Spinal cord (tissue), 10 donors: Measurements from ENCODE around the gene MSN. TPM values are rescaled to one million over a fixed set of nuclear protein-coding genes. Genes with fewer than 3 reads are reported as not detected.

Experiments
- DNase-seq, 6 donors: peaks; one replicate each; pipeline versions ENCODE4 v3.0.0 to v3.0.0-alpha.2; 2013 to 2015; ENCODE audit warnings: low spot score in 6 of 6, low read depth in 4 of 6
- H3K27ac ChIP-seq: one replicate; pipeline ENCODE4 v1.5.1; 2013; ENCODE audit warnings: low read depth, low read length, control low read depth
- H3K27me3 ChIP-seq: one replicate; pipeline ENCODE4 v1.6.1; 2013; ENCODE audit warnings: low read length; ENCODE audit not compliant: control insufficient read depth, insufficient read depth
- H3K36me3 ChIP-seq: one replicate; pipeline ENCODE4 v1.6.1; 2013; ENCODE audit warnings: low read length; ENCODE audit not compliant: control insufficient read depth, insufficient read depth
- H3K4me1 ChIP-seq: one replicate; pipeline ENCODE4 v1.6.1; 2013; ENCODE audit warnings: low read length; ENCODE audit not compliant: control insufficient read depth, insufficient read depth
- H3K4me3 ChIP-seq: one replicate; pipeline ENCODE4 v1.5.1; 2013; ENCODE audit warnings: low read depth, low read length, control low read depth
- H3K9me3 ChIP-seq: one replicate; pipeline ENCODE4 v1.6.1; 2013; ENCODE audit warnings: low read length; ENCODE audit not compliant: control insufficient read depth, insufficient read depth
- WGBS: methylation state at CpG from one replicate; pipeline ENCODE4 v1.1.5; 2013; ENCODE audit warnings: missing lambda C conversion rate; ENCODE audit not compliant: insufficient coverage; 5-methylcytosine and 5-hydroxymethylcytosine counted together
- polyA plus RNA-seq, 2 donors: library from polyadenylated mRNA; unstranded; fragments of 120-200 nt; gene quantifications; one replicate each; pipeline ENCODE4 v1.2.1, GENCODE V29; 2013; ENCODE audit not compliant: insufficient read length in 2 of 2
- total RNA-seq, 2 donors: library from RNA; depleted of rRNA in 1 of 2; stranded (reverse); fragments of 120-200 nt in 1 of 2; fragments of >200 nt in 1 of 2; gene quantifications; one replicate each; pipeline versions ENCODE4 v1.2.3 to v1.2.4, GENCODE V29; 2013 to 2014
- donor health status: healthy.

Gene MSN
- total and polyA plus RNA-seq, 4 donors, result 75.2 to 156 (median 141) TPM

DNA sequence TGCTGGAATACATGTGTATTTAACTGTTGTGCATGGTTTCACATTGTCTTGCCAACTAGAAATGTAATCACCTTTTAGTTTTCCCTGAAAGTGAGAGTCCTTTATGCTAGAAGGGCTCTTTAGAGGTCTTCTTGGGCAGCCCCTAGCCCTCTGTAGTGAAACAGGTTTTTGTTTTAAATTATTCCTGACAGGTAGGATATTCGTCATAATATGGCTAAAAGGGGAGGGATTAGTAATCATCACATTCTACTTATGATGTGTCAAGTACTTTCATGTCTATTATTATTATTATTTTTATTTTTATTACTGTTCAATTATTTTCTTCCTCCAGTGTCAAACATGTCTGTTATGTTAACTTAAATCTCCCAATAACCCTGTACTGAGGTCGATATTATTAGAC, 35.5 kb downstream of the MSN start:
- Histone ChIP-seq H3K9me3 (no peaks in the 10 kb centered on the region), H3K36me3 (no peaks in the 10 kb centered on the region), H3K4me1 (peaks cover 12% of the 10 kb centered on the region), H3K27ac (no peak overlapping the region), H3K4me3 (no peak overlapping the region), H3K27me3 (no peaks in the 10 kb centered on the region)
- no CpG with 5 or more reads among the region's 2 CpGs for WGBS
- no peak for DNase-seq

- no peak for DNase-seq
- H3K4me3 ChIP-seq, result no peak overlapping the region
- no peaks in the 10 kb centered on the region for H3K36me3 ChIP-seq
- H3K4me1 ChIP-seq, result peaks cover 7% of the 10 kb centered on the region
- no peaks in the 10 kb centered on the region for H3K9me3 ChIP-seq
- H3K27me3 ChIP-seq, result no peaks in the 10 kb centered on the region
- H3K27ac ChIP-seq, result no peak overlapping the region
- 43% methylated on average over 3 of the region's 5 CpGs for WGBS
Measured at GRCh38 chrX:65705439-65705838, 38.0 kb downstream of the MSN start.

DNA sequence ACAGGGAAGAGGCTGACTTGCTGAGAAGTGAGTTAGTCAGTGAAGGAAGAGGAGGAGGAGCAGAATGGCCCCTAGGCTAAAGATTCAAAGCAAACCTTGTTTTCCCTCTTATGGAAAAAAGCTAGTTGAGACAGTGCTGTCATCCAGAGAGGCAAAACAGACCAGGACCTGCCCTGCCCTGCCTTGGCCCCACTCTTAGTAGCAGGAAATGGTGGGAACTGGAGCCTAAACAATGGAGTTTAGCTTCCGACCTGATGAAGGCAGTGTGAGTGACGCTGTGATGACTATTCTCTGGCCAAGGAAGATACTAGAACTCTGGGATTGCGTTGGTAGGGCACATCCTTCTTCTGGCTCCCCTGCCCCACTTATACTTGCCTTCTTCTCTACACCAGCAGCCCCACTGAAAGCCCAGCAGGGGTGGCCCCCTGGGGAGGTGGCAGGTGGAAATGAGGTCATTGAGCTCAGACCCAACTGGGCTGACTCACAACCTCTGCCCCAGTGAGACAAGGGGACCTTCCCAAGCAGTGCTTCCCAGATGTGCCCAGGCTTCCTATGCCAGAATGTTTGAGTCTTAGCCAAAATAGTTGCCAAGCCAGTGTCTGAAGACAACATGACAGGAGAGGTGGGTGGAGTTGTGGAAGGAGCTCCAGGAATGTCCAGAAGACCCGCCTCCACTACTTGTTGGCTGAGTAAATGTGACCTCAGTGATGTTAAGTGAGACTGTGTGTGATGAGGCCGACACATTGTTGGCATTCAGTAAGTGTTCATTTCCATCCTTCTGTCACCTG, 38.8 kb downstream of the MSN start:
- Histone ChIP-seq H3K4me1 (peaks cover 7% of the 10 kb centered on the region), H3K27me3 (no peaks in the 10 kb centered on the region), H3K36me3 (no peaks in the 10 kb centered on the region), H3K9me3 (no peaks in the 10 kb centered on the region), H3K27ac (peak overlapping the region; percentile 17), H3K4me3 (no peak overlapping the region)
- no peak for DNase-seq
- WGBS, result 51% methylated on average over 3 of the region's 5 CpGs

GRCh38 chrX:65707151-65707550, 39.7 kb downstream of the MSN start:
- 33% methylated on average over 1 of the region's 2 CpGs for WGBS
- DNase-seq, result no peak
- H3K27me3 ChIP-seq, result no peaks in the 10 kb centered on the region
- H3K9me3 ChIP-seq, result no peaks in the 10 kb centered on the region
- H3K4me3 ChIP-seq, result no peak overlapping the region
- peaks cover 7% of the 10 kb centered on the region for H3K4me1 ChIP-seq
- peak overlapping the region; percentile 48 for H3K27ac ChIP-seq
- no peaks in the 10 kb centered on the region for H3K36me3 ChIP-seq

GRCh38 chrX:65712005-65712806, 44.8 kb downstream of the MSN start:
- Histone ChIP-seq H3K36me3 (no peaks in the 10 kb centered on the region), H3K27ac (no peak overlapping the region), H3K27me3 (no peaks in the 10 kb centered on the region), H3K4me3 (no peak overlapping the region), H3K9me3 (no peaks in the 10 kb centered on the region), H3K4me1 (no peaks in the 10 kb centered on the region)
- no peak for DNase-seq
- WGBS, result no CpG with 5 or more reads among the region's 6 CpGs

DNA sequence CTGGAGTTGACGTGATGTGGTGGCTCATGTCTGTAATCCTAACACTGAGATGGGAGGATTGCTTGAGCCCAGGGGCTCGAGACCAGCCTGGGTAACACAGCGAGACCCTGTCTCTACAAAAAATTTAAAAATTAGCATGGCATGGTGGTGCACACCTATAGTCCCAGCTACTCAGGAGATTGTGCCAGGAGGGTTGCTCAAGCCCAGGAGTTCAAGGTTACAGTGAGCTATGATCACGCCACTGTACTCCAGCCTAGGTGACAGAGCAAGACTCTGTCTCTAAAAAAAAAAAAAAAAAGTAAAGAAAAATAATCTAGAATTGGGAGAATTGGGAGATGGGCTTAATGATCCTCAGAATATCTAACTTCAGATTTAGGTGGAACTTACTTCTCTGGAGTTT, 51.1 kb downstream of the MSN start:
- H3K4me1 ChIP-seq, result no peaks in the 10 kb centered on the region
- 82% methylated on average over 2 of the region's 4 CpGs for WGBS

GRCh38 chrX:65720381-65720964, 53.0 kb downstream of the MSN start:
- Histone ChIP-seq H3K4me3 (no peak overlapping the region), H3K4me1 (no peaks in the 10 kb centered on the region), H3K36me3 (no peaks in the 10 kb centered on the region), H3K9me3 (peaks cover 2% of the 10 kb centered on the region), H3K27me3 (no peaks in the 10 kb centered on the region), H3K27ac (no peak overlapping the region)
- DNase-seq, result no peak
- WGBS, result 50% methylated on average over 1 of the region's 2 CpGs

More for the DNA sequence above, 51.1 kb downstream of the MSN start:
- Histone ChIP-seq H3K27ac (no peak overlapping the region), H3K27me3 (no peaks in the 10 kb centered on the region), H3K4me3 (no peak overlapping the region), H3K9me3 (peaks cover 2% of the 10 kb centered on the region), H3K36me3 (no peaks in the 10 kb centered on the region)
- no peak for DNase-seq

GRCh38 chrX:65723706-65724105, 56.3 kb downstream of the MSN start:
- H3K4me1 ChIP-seq, result peaks cover 7% of the 10 kb centered on the region
- no CpG with 5 or more reads among the region's 2 CpGs for WGBS

DNA sequence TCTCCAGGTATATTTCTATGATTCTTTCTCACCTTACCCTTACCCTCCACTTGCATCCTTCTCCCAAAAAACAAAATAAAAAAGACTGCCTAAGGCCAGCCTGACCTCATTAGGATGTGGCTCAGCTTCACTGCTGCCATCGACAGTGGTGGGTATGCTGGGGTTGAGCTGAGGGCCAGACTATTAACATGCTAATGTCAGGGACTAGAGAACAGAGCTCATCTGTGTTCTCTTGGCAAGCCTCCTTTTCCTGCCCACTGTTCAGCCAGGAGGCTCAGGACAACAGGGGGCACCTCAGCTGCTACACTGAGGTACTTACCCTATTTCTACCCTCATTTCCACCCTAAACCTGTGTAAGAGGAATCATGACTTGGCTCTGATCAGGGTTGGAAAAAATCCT, 59.3 kb downstream of the MSN start:
- Histone ChIP-seq H3K36me3 (no peaks in the 10 kb centered on the region), H3K27ac (no peak overlapping the region), H3K4me1 (peaks cover 7% of the 10 kb centered on the region), H3K27me3 (no peaks in the 10 kb centered on the region), H3K9me3 (no peaks in the 10 kb centered on the region), H3K4me3 (no peak overlapping the region)
- 13% methylated on average over 1 of the region's 1 CpG for WGBS
- DNase-seq, result peak in 4 of 6 donors; percentile 9 to 78 (median 50)

More at GRCh38 chrX:65723706-65724105, 56.3 kb downstream of the MSN start:
- Histone ChIP-seq H3K36me3 (no peaks in the 10 kb centered on the region), H3K9me3 (peaks cover 2% of the 10 kb centered on the region), H3K4me3 (no peak overlapping the region), H3K27me3 (no peaks in the 10 kb centered on the region), H3K27ac (no peak overlapping the region)
- no peak for DNase-seq
